Measurements from ENCODE around the gene COL5A1.

COL5A1 gene

GRCh38 chr9:134835448-134835847 lies 193.8 kb downstream of the COL5A1 start:
- TF ChIP-seq GATA3 (IDR thresholded peaks at IDR 0.05; ENCODE audit: low read depth, low read length) (no peak), GATA2 (IDR thresholded peaks at IDR 0.05; ENCODE audit: low read depth, low read length) (no peak)

GRCh38 chr9:134835987-134836386 lies 194.4 kb downstream of the COL5A1 start:
- no peak for TF ChIP-seq GATA2 (IDR thresholded peaks at IDR 0.05; ENCODE audit: low read depth, low read length)

DNA sequence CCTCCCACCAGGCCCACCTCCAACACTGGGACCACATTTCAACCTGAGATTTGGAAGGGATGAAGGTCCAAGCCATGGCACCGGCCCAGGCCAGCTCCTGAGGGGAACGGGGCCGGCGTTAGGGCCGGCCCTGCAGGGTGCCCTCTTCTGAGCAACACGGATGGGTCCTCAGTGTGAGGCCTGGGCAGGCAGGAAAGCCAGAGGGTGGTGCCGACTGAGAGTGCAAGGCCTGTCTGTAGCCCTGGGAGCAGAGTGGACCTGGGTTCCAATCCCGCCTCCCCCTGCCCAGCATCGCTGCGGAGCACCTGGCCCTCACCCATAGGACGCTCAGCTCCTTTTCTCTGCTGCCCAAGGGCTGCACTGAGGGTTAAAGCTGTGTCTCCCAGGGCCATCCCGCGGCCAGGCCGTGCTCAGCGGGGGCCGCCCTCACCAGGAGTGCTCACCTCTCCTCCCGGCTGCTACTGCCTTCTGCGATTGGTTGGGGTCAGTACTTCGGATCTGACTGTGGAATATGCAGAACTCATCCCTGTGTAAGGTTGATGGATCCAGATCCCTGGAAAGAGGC lies 194.9 kb downstream of the COL5A1 start:
- TF ChIP-seq GATA3 (IDR thresholded peaks at IDR 0.05; ENCODE audit: low read depth, low read length) (no peak), GATA2 (IDR thresholded peaks at IDR 0.05; ENCODE audit: low read depth, low read length) (no peak)

DNA sequence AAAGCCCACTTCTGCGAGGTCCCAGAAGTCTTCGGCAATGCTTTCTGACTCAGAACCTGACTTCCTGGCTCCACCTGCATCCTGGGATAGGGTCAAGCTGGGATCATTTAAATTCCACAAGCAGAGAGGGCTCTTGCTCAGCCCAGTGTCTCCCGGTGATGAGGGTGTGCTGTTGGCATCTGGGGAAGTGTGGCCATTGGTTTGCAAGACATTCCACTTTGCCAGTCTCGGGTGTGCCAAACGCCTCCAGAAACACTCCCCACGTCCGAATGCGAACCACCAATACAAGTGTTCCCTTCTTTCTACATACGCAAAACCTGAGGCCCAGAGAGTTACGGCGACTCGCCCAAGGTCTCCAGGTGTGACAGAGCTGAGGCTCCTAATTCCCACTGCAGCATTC lies 195.9 kb downstream of the COL5A1 start:
- TF ChIP-seq GATA2 (IDR thresholded peaks at IDR 0.05; ENCODE audit: low read depth, low read length) = no peak
- no peak for TF ChIP-seq GATA3 (IDR thresholded peaks at IDR 0.05; ENCODE audit: low read depth, low read length)

GRCh38 chr9:134838651-134839454 lies 197.2 kb downstream of the COL5A1 start:
- no peak for TF ChIP-seq GATA3 (IDR thresholded peaks at IDR 0.05; ENCODE audit: low read depth, low read length)
- TF ChIP-seq GATA2 (IDR thresholded peaks at IDR 0.05; ENCODE audit: low read depth, low read length) = no peak

GRCh38 chr9:134839455-134840125 lies 198.0 kb downstream of the COL5A1 start:
- no peak for TF ChIP-seq GATA3 (IDR thresholded peaks at IDR 0.05; ENCODE audit: low read depth, low read length)
- no peak for TF ChIP-seq GATA2 (IDR thresholded peaks at IDR 0.05; ENCODE audit: low read depth, low read length)

- TF ChIP-seq GATA3 (IDR thresholded peaks at IDR 0.05; ENCODE audit: low read depth, low read length) (no peak), GATA2 (IDR thresholded peaks at IDR 0.05; ENCODE audit: low read depth, low read length) (no peak)
Observed at GRCh38 chr9:134840511-134840910, 198.9 kb downstream of the COL5A1 start.

DNA sequence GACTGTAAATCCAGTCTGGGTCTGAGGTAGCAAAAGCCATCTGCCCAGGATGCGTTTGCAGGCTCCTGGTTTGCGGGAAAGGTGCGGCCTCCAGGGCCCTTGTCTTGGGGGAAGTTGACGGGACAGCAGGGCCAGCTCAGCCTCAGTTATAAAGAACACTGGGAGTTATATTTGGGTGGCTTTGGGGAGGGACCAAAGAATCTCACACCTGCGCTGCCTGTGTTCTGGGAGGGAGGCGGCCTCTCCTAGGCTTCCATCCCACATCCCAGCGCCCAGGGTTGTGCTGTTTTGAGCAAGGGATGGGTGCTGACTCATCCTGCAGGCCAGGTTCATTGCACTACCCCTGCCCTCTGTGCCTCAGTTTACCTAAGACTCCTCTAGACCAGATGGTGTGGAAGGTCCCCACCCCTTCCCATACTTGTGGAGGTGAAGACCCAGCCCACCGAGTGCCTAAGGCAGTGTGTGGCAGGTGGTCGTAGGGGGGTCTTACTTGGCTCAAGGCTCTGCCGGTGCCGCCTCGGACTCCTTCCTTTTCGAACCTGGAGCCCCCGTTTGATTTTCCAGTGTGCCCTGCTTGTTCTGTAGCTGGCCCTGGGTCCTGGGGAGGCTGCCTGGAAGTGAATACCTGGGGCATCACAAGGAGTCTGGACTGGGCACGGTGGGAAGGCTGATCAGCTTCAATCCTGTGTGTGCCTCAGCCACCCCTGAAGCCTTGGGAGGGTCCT lies 199.7 kb downstream of the COL5A1 start:
- no peak for TF ChIP-seq GATA3 (IDR thresholded peaks at IDR 0.05; ENCODE audit: low read depth, low read length)
- TF ChIP-seq GATA2 (IDR thresholded peaks at IDR 0.05; ENCODE audit: low read depth, low read length) = no peak

GRCh38 chr9:134842321-134842720 lies 200.7 kb downstream of the COL5A1 start:
- TF ChIP-seq GATA3 (IDR thresholded peaks at IDR 0.05; ENCODE audit: low read depth, low read length) (no peak), GATA2 (IDR thresholded peaks at IDR 0.05; ENCODE audit: low read depth, low read length) (no peak)

GRCh38 chr9:134843740-134844139 lies 202.1 kb downstream of the COL5A1 start:
- TF ChIP-seq GATA3 (IDR thresholded peaks at IDR 0.05; ENCODE audit: low read depth, low read length) (no peak), GATA2 (IDR thresholded peaks at IDR 0.05; ENCODE audit: low read depth, low read length) (no peak)

DNA sequence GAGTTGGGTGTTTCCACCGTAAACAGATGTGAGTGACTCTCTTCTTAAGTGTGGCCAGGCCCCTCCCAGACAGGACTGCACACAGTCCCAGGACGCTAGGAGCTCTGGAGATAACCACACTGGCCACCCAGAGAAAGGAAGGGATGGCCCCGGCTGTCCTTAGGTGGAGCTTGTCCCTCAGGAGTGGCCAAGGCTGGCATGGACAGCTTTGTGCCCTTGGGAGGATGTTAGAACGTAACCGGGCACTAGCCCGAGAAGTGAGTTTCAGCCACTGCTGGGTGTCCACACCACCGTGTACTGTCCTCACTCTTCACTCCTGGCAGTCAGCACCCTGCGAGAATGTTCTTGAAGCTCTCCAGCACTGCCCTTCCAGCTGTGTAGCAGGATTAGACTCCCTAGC lies 203.2 kb downstream of the COL5A1 start:
- TF ChIP-seq GATA2 (IDR thresholded peaks at IDR 0.05; ENCODE audit: low read depth, low read length) = no peak
- no peak for TF ChIP-seq GATA3 (IDR thresholded peaks at IDR 0.05; ENCODE audit: low read depth, low read length)

DNA sequence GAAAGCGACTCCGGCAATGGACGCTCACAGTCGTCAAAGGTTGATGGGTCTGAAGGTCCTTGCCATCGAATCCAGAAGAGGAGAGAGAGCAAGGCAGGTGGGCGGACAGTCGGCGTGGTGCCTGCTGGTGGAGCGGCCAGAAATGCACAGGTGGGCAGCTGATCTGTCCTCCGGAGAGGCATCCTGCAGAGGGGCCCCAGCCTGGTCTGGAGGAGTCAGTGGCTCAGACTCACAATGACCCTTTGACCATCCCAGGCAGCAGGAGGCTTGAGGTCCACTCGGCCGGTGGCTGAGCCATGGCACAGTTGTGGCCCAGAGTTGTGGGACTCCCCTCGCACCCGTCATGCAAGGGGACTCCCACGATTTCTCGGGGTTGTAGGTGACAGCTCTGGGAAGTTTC lies 204.6 kb downstream of the COL5A1 start:
- no peak for TF ChIP-seq GATA3 (IDR thresholded peaks at IDR 0.05; ENCODE audit: low read depth, low read length)
- TF ChIP-seq GATA2 (IDR thresholded peaks at IDR 0.05; ENCODE audit: low read depth, low read length) = no peak

DNA sequence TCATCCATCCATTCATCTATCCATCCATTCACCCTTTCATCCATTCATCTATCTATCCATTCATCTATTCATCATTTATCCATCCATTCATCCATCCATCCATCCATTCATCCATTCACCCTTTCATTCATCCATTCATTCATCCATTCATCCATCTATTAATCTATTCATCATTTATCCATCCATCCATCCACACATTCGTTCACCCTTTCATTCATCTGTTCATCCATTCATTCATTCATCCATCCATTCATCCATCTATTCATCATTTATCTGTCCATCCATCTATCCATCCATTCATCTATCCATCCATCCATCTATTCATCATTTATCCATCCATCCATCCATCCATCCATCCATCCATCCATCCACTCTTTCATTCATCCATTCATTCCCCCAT lies 205.1 kb downstream of the COL5A1 start:
- TF ChIP-seq GATA3 (IDR thresholded peaks at IDR 0.05; ENCODE audit: low read depth, low read length) = no peak
- no peak for TF ChIP-seq GATA2 (IDR thresholded peaks at IDR 0.05; ENCODE audit: low read depth, low read length)

- no peak for TF ChIP-seq GATA2 (IDR thresholded peaks at IDR 0.05; ENCODE audit: low read depth, low read length)
Observed at GRCh38 chr9:134847138-134847537, 205.5 kb downstream of the COL5A1 start.

Measured in SH-SY5Y (cell line).